ENCODE data around the gene TUBA3D. TPM values are rescaled to one million over a fixed set of nuclear protein-coding genes. Genes with fewer than 3 reads are reported as not detected.
"Not testable (repeated sequence)": the region's sequence is repeated elsewhere in the genome, so short reads cannot be mapped to it uniquely, and the experiment has no call there.

The TUBA3D gene
- total RNA-seq, 4 donors from 2014 or later = not detected

GRCh38 chr2:131509615-131510014 lies 33.7 kb downstream of the TUBA3D start:
- 82 to 93% methylated on average over 7 to 9 of the region's 9 CpGs for WGBS, 2 donors
- Histone ChIP-seq H3K9me3 (no peaks in the 10 kb centered on the region), H3K27me3 (no peaks in the 10 kb centered on the region), H3K27ac (no peak overlapping the region), H3K36me3 (peaks cover 0 to 96% (median 12%) of the 10 kb centered on the region in 3 donors), H3K4me3 (no peak overlapping the region), H3K4me1 (no peaks in the 10 kb centered on the region)
- TF ChIP-seq POLR2A (IDR thresholded peaks at IDR 0.05) (no peak), EP300 (IDR thresholded peaks at IDR 0.05) (no peak), CTCF (IDR thresholded peaks at IDR 0.05) (no peak)
- DNase-seq (ENCODE audit: low spot score in 2 of 2) = no peak

GRCh38 chr2:131511291-131511968 lies 35.5 kb downstream of the TUBA3D start:
- 73 to 76% methylated on average over 20 to 22 of the region's 22 CpGs for WGBS, 2 donors
- peaks cover 0 to 96% (median 12%) of the 10 kb centered on the region in 3 donors for H3K36me3 ChIP-seq

GRCh38 chr2:131511969-131512870 lies 36.3 kb downstream of the TUBA3D start:
- H3K36me3 ChIP-seq = peaks cover 0 to 96% (median 12%) of the 10 kb centered on the region in 3 donors
- not testable (repeated sequence) for H3K9me3 ChIP-seq; H3K27ac ChIP-seq; H3K27me3 ChIP-seq; H3K4me3 ChIP-seq; DNase-seq (ENCODE audit: low spot score in 2 of 2); H3K4me1 ChIP-seq
- WGBS, 2 donors = 74 to 96% methylated on average over 11 to 12 of the region's 17 CpGs

More at GRCh38 chr2:131511291-131511968, 35.5 kb downstream of the TUBA3D start:
- not testable (repeated sequence) for H3K27ac ChIP-seq; H3K4me3 ChIP-seq; DNase-seq (ENCODE audit: low spot score in 2 of 2); H3K9me3 ChIP-seq; H3K4me1 ChIP-seq; H3K27me3 ChIP-seq

DNA sequence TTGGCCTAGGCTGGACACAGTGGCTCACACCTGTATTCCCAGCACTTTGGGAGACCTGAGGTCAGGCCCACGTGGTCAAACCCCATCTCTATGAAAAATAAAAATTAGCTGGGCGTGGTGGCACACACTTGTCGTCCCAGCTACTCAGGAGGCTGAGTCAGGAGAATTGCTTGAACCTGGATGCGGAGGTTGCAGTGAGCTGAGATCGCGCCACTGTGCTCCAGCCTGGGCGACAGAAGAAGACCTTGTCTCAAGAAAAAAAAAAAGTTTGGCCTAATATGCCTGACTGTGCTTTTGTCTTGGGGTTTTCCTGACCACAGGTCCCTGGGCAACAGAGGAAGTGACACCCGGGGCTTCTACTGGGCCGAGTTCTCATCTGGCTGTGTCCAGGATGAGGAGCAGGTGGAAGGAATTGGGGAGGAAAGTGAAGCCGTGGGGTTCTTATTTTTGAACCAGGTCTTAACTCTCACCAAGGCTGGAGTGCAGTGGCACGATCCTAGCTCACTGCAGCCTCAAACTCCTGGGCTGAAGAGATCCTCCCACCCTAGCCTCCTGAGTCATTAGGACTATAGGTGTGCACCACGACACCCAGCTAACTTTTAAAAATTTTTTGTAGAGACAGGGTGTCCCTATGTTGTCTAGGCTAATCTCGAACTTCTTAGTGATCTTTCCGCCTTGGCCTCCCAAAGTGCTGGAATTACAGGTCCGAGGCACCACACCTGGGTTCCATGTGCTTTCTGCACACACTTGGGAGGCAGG lies 38.7 kb downstream of the TUBA3D start:
- not testable (repeated sequence) for H3K27me3 ChIP-seq; H3K9me3 ChIP-seq; H3K27ac ChIP-seq; DNase-seq (ENCODE audit: low spot score in 2 of 2); H3K4me3 ChIP-seq; H3K4me1 ChIP-seq
- H3K36me3 ChIP-seq = peaks cover 0 to 96% (median 4%) of the 10 kb centered on the region in 3 donors
- 82 to 86% methylated on average over 15 of the region's 15 CpGs for WGBS, 2 donors

- H3K36me3 ChIP-seq = peaks cover 0 to 96% (median 4%) of the 10 kb centered on the region in 3 donors
- H3K27me3 ChIP-seq; DNase-seq (ENCODE audit: low spot score in 2 of 2); H3K4me1 ChIP-seq; H3K9me3 ChIP-seq; H3K27ac ChIP-seq; H3K4me3 ChIP-seq: not testable (repeated sequence)
- WGBS, 2 donors = 73 to 86% methylated on average over 5 to 14 of the region's 14 CpGs
Measured at GRCh38 chr2:131515235-131515634, 39.3 kb downstream of the TUBA3D start.

- Histone ChIP-seq H3K4me1 (no peaks in the 10 kb centered on the region), H3K36me3 (peaks cover 0 to 98% (median 4%) of the 10 kb centered on the region in 3 donors), H3K27me3 (no peaks in the 10 kb centered on the region), H3K9me3 (no peaks in the 10 kb centered on the region), H3K4me3 (no peak overlapping the region), H3K27ac (no peak overlapping the region)
- TF ChIP-seq CTCF (IDR thresholded peaks at IDR 0.05) (no peak), EP300 (IDR thresholded peaks at IDR 0.05) (no peak), POLR2A (IDR thresholded peaks at IDR 0.05) (no peak)
- DNase-seq (ENCODE audit: low spot score in 2 of 2) = no peak
- WGBS, 2 donors = 92 to 95% methylated on average over 8 to 9 of the region's 10 CpGs
Measured at GRCh38 chr2:131516011-131516410, 40.1 kb downstream of the TUBA3D start.

DNA sequence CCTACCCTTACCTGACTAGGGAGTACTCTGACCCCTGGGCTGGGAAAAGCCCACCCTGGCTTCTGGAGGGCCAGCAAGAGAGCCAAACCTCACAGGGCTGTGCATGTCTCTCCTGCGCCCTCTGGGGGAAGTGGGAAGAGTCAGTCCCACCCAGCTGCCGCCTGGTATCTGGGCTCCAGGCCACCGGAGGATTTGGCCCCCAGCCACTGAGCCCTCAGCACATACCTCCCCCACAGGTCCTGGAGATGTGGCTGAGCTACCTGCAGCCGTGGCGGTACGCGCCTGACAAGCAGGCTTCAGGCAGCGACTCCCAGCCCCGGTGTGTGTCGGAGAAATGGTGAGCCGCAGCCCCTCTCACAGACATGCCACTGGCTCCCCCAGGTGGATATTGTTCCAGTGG lies 40.7 kb downstream of the TUBA3D start:
- not testable (repeated sequence) for H3K4me3 ChIP-seq; DNase-seq (ENCODE audit: low spot score in 2 of 2); H3K27me3 ChIP-seq; H3K27ac ChIP-seq; H3K4me1 ChIP-seq; H3K9me3 ChIP-seq
- 88 to 90% methylated on average over 8 to 11 of the region's 11 CpGs for WGBS, 2 donors
- H3K36me3 ChIP-seq = peaks cover 0 to 92% (median 4%) of the 10 kb centered on the region in 3 donors

Measured in tibial nerve (tissue), 4 donors.